ENCODE measurements around the gene TGIF1.
A peak's percentile ranks its signal among the peaks of the same experiment; 100 is the strongest.

Gene TGIF1

DNA sequence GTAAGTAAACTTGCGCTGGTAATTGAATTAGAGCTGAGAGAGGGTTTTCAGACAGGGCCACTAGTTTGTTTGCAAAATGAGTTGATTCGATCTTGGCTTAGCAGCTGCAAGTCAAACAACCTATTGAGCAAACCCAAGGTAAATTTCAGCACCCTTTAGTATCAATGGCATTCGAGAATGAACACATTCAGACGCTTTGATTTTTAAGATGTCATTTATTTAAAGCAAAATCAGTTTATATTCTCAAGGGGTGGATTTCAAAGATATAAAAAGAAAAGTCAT, 44.2 kb downstream of the TGIF1 start:
- H3K4me3 ChIP-seq (ENCODE audit: low read length) = no peak overlapping the region
- DNase-seq (ENCODE audit: low read depth) = no peak

GRCh38 chr18:3494569-3494968, 44.6 kb downstream of the TGIF1 start:
- TF ChIP-seq CTCF (IDR thresholded peaks at IDR 0.05; ENCODE audit: insufficient read depth, low read depth, low read length, missing control alignments) = no peak
- H3K4me3 ChIP-seq (ENCODE audit: low read length) = no peak overlapping the region
- no peak for DNase-seq (ENCODE audit: low read depth)

More for the DNA sequence above, 44.2 kb downstream of the TGIF1 start:
- no peak for TF ChIP-seq CTCF (IDR thresholded peaks at IDR 0.05; ENCODE audit: insufficient read depth, low read depth, low read length, missing control alignments)

GRCh38 chr18:3495691-3496430, 45.9 kb downstream of the TGIF1 start:
- DNase-seq (ENCODE audit: low read depth) = no peak
- no peak overlapping the region for H3K4me3 ChIP-seq (ENCODE audit: low read length)
- no peak for TF ChIP-seq CTCF (IDR thresholded peaks at IDR 0.05; ENCODE audit: insufficient read depth, low read depth, low read length, missing control alignments)

DNA sequence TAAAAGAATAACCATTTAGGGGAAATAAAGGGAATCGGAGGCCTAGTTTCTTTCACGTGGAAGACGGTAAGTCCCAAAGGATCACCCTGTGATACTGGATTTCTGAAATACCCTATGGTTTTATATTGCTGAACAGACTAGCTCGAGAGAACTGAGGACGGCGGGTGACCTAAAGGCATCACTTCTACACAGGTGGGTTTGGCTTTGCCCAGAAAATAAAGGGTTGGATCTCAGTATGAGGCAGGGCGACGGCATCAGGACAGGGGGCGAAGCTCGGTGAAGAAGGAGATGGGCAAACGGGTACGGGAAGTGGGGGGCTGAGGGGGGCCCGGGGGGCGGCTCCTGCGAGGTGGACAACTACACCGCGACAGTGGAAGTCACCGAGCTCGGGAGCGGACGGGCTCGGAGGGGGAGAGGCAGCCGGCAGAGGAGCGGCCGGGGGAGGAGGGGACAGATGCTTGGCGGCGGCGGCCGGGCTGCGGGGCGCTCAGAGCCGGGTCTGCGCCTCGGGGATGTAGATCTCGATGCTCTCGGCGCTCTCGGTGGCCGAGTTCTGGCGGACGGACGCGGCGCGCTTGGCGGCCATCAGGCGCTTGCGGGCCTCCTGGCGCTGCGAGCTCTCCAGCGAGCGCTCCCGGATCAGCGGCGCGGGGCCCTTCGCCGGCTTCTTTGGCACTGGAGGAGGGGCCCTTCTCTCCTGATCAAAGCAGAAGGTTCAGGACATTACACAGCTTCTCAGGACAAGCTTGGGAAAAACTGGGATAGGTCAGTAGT, 48.9 kb downstream of the TGIF1 start:
- DNase-seq (ENCODE audit: low read depth) = peak; percentile 35
- H3K4me3 ChIP-seq (ENCODE audit: low read length) = peak overlapping the region; percentile 23
- no peak for TF ChIP-seq CTCF (IDR thresholded peaks at IDR 0.05; ENCODE audit: insufficient read depth, low read depth, low read length, missing control alignments)

- DNase-seq (ENCODE audit: low read depth) = no peak
- TF ChIP-seq CTCF (IDR thresholded peaks at IDR 0.05; ENCODE audit: insufficient read depth, low read depth, low read length, missing control alignments) = no peak
- peak overlapping the region; percentile 23 for H3K4me3 ChIP-seq (ENCODE audit: low read length)
Observed at GRCh38 chr18:3499501-3499900, 49.5 kb downstream of the TGIF1 start.

- no peak for DNase-seq (ENCODE audit: low read depth)
- H3K4me3 ChIP-seq (ENCODE audit: low read length) = no peak overlapping the region
- no peak for TF ChIP-seq CTCF (IDR thresholded peaks at IDR 0.05; ENCODE audit: insufficient read depth, low read depth, low read length, missing control alignments)
Observed at GRCh38 chr18:3500016-3500415, 50.0 kb downstream of the TGIF1 start.
